ENCODE measurements around the gene CIPC.

Gene CIPC

GRCh38 chr14:77082356-77082755, 15.7 kb upstream of the CIPC start:
- Histone ChIP-seq H3K27me3 (ENCODE audit: insufficient read depth, low read length, poor library complexity) (no peaks in the 10 kb centered on the region), H3K79me2 (ENCODE audit: control insufficient read depth, insufficient read depth, low read length) (no peaks in the 10 kb centered on the region), H3K79me1 (ENCODE audit: low read length) (no peaks in the 10 kb centered on the region), H3K27ac (ENCODE audit: low read depth, low read length) (peak overlapping the region; percentile 4), H3K4ac (ENCODE audit: low read depth, low read length) (peak overlapping the region; percentile 73), H3K4me1 (ENCODE audit: control insufficient read depth, low read depth, low read length) (peaks cover 10% of the 10 kb centered on the region), H2BK5ac (ENCODE audit: low read length) (no peak overlapping the region), H3K36me3 (ENCODE audit: control insufficient read depth, insufficient read depth, low read length) (no peaks in the 10 kb centered on the region), H2BK120ac (ENCODE audit: low read depth, low read length) (peak overlapping the region; percentile 19), H4K5ac (ENCODE audit: low read length) (no peak overlapping the region), H2AK5ac (ENCODE audit: low read length) (no peak overlapping the region), H3K4me2 (ENCODE audit: low read length) (no peak overlapping the region), H3K9ac (ENCODE audit: low read length) (no peak overlapping the region), H3K18ac (ENCODE audit: low read length) (peak overlapping the region; percentile 6), H2BK15ac (replicated peaks; ENCODE audit: low read depth) (no peak overlapping the region), H3K23ac (ENCODE audit: low read length) (no peak overlapping the region), H3K56ac (ENCODE audit: low read length) (no peak overlapping the region), H4K8ac (ENCODE audit: low read depth, low read length) (no peak overlapping the region), H3K4me3 (ENCODE audit: low read length) (no peak overlapping the region)
- no CpG with 5 or more reads among the region's 3 CpGs for WGBS (ENCODE audit: extremely low coverage, insufficient coverage, low lambda C conversion rate)
- DNase-seq, result no peak

DNA sequence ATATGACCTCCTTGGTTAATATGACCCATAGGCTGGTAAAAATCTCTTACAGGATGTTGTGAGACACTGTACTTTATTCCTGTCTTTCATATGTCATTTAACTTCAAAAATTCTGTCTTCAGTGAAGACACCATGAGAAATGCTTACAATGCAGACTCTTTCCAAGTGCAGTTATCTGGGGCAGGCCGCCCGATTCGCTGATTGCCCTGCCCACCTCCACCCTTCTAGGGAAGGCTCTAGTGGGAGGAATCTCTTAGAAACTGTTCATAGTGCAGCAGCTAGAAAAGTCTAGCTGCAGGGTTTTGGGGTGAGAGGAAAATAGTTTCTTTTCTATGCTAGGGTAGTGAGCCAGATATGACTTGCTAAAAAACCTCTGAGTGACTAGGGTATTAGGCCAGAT, 15.0 kb upstream of the CIPC start:
- H3K18ac ChIP-seq (ENCODE audit: low read length), result peak overlapping the region; percentile 52
- WGBS (ENCODE audit: extremely low coverage, insufficient coverage, low lambda C conversion rate), result no CpG with 5 or more reads among the region's 3 CpGs

DNA sequence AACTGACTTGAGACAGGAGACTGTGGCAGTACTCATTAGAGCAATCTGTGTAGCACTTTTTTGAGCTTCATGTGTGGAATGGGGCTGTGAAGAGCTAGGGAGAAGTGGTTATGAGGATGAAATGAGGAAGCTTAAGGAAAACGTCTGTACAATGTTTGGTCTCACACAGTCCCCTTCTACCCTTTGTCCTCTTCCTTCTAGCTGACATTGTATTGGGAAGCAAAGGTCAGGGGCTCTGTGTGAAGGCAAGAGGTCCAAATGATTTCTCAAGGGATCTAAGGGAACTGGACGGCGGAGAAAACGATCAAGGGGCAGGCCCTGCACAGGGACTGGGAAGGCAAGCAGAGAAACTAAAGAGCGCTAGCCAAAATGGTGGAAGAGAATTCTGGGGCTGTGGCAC, 13.1 kb upstream of the CIPC start:
- Histone ChIP-seq H2BK5ac (ENCODE audit: low read length) (peak overlapping the region; percentile 92), H3K27ac (ENCODE audit: low read depth, low read length) (peak overlapping the region; percentile 96), H2BK120ac (ENCODE audit: low read depth, low read length) (peak overlapping the region; percentile 70), H4K8ac (ENCODE audit: low read depth, low read length) (no peak overlapping the region), H3K23ac (ENCODE audit: low read length) (peak overlapping the region; percentile 39), H3K36me3 (ENCODE audit: control insufficient read depth, insufficient read depth, low read length) (no peaks in the 10 kb centered on the region), H3K4me3 (ENCODE audit: low read length) (no peak overlapping the region), H3K27me3 (ENCODE audit: insufficient read depth, low read length, poor library complexity) (no peaks in the 10 kb centered on the region), H3K4me1 (ENCODE audit: control insufficient read depth, low read depth, low read length) (peaks cover 15% of the 10 kb centered on the region), H3K18ac (ENCODE audit: low read length) (peak overlapping the region; percentile 94), H3K9ac (ENCODE audit: low read length) (peak overlapping the region; percentile 29), H2BK15ac (replicated peaks; ENCODE audit: low read depth) (peak overlapping the region; percentile 4), H4K5ac (ENCODE audit: low read length) (peak overlapping the region; percentile 14), H3K56ac (ENCODE audit: low read length) (peak overlapping the region; percentile 73), H2AK5ac (ENCODE audit: low read length) (peak overlapping the region; percentile 1), H3K4ac (ENCODE audit: low read depth, low read length) (peak overlapping the region; percentile 63), H3K79me1 (ENCODE audit: low read length) (no peaks in the 10 kb centered on the region), H3K4me2 (ENCODE audit: low read length) (peak overlapping the region; percentile 4), H3K79me2 (ENCODE audit: control insufficient read depth, insufficient read depth, low read length) (no peaks in the 10 kb centered on the region)
- WGBS (ENCODE audit: extremely low coverage, insufficient coverage, low lambda C conversion rate), result no CpG with 5 or more reads among the region's 5 CpGs
- no peak for DNase-seq

More for the DNA sequence above, 15.0 kb upstream of the CIPC start:
- no peak overlapping the region for H3K4me2 ChIP-seq (ENCODE audit: low read length)
- no peak overlapping the region for H2AK5ac ChIP-seq (ENCODE audit: low read length)
- H3K36me3 ChIP-seq (ENCODE audit: control insufficient read depth, insufficient read depth, low read length), result no peaks in the 10 kb centered on the region
- no peak overlapping the region for H3K4me3 ChIP-seq (ENCODE audit: low read length)
- H2BK5ac ChIP-seq (ENCODE audit: low read length), result no peak overlapping the region
- peak overlapping the region; percentile 19 for H2BK120ac ChIP-seq (ENCODE audit: low read depth, low read length)
- no peaks in the 10 kb centered on the region for H3K79me2 ChIP-seq (ENCODE audit: control insufficient read depth, insufficient read depth, low read length)
- no peak overlapping the region for H3K23ac ChIP-seq (ENCODE audit: low read length)
- H3K27ac ChIP-seq (ENCODE audit: low read depth, low read length), result no peak overlapping the region
- H3K4me1 ChIP-seq (ENCODE audit: control insufficient read depth, low read depth, low read length), result peaks cover 10% of the 10 kb centered on the region
- peak overlapping the region; percentile 43 for H3K4ac ChIP-seq (ENCODE audit: low read depth, low read length)
- H4K8ac ChIP-seq (ENCODE audit: low read depth, low read length), result no peak overlapping the region
- no peak overlapping the region for H2BK15ac ChIP-seq (replicated peaks; ENCODE audit: low read depth)
- no peaks in the 10 kb centered on the region for H3K79me1 ChIP-seq (ENCODE audit: low read length)
- H3K56ac ChIP-seq (ENCODE audit: low read length), result peak overlapping the region; percentile 35
- H3K27me3 ChIP-seq (ENCODE audit: insufficient read depth, low read length, poor library complexity), result no peaks in the 10 kb centered on the region
- H3K9ac ChIP-seq (ENCODE audit: low read length), result no peak overlapping the region
- H4K5ac ChIP-seq (ENCODE audit: low read length), result no peak overlapping the region
- DNase-seq, result no peak

- H3K4me2 ChIP-seq (ENCODE audit: low read length), result peak overlapping the region; percentile 4
Observed at GRCh38 chr14:77085538-77085937, 12.5 kb upstream of the CIPC start.

DNA sequence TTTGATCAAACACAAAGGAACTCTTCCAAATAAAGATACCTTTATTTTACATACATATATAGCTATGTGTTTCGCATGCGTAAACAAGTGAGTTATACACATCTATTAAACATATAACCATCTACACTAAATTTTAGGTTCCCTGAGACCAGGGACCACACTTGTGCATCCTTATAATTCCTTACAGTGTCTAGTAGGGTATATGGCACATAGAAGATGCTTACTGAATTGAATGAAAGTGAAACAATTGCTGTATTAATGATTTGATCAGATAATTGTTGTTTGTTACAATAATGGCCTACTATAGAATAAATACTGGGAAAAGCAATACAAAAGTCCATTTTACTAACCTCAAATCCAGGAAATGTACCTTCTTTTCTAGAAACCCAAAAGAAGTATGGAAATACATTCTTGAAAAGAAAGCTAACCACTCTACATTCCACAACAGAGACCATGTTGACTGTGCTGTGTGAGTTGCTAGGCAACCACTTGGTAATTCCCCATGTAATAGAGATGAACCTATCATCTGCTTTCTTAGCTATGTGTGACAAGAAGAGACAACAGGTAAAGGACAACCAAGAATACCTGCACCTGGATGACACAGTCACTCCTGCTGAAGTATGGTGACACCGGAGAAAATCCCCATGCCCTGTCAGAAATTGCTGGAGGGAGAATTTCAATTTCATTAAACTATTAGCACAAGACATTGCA, 11.9 kb upstream of the CIPC start:
- DNase-seq, result peak; percentile 98
- 100% methylated on average over 2 of the region's 3 CpGs for WGBS (ENCODE audit: extremely low coverage, insufficient coverage, low lambda C conversion rate)
- Histone ChIP-seq H2BK5ac (ENCODE audit: low read length) (no peak overlapping the region), H3K79me2 (ENCODE audit: control insufficient read depth, insufficient read depth, low read length) (no peaks in the 10 kb centered on the region), H3K27me3 (ENCODE audit: insufficient read depth, low read length, poor library complexity) (no peaks in the 10 kb centered on the region), H4K5ac (ENCODE audit: low read length) (no peak overlapping the region), H3K27ac (ENCODE audit: low read depth, low read length) (peak overlapping the region; percentile 56), H3K79me1 (ENCODE audit: low read length) (no peaks in the 10 kb centered on the region), H3K4me1 (ENCODE audit: control insufficient read depth, low read depth, low read length) (peaks cover 15% of the 10 kb centered on the region), H3K4ac (ENCODE audit: low read depth, low read length) (no peak overlapping the region), H2BK15ac (replicated peaks; ENCODE audit: low read depth) (no peak overlapping the region), H3K23ac (ENCODE audit: low read length) (no peak overlapping the region), H2AK5ac (ENCODE audit: low read length) (no peak overlapping the region), H3K36me3 (ENCODE audit: control insufficient read depth, insufficient read depth, low read length) (no peaks in the 10 kb centered on the region), H3K9ac (ENCODE audit: low read length) (no peak overlapping the region), H3K4me3 (ENCODE audit: low read length) (no peak overlapping the region), H2BK120ac (ENCODE audit: low read depth, low read length) (no peak overlapping the region), H3K56ac (ENCODE audit: low read length) (no peak overlapping the region), H3K18ac (ENCODE audit: low read length) (peak overlapping the region; percentile 45), H3K4me2 (ENCODE audit: low read length) (no peak overlapping the region), H4K8ac (ENCODE audit: low read depth, low read length) (no peak overlapping the region)

More at GRCh38 chr14:77085538-77085937, 12.5 kb upstream of the CIPC start:
- H2AK5ac ChIP-seq (ENCODE audit: low read length), result no peak overlapping the region
- peak overlapping the region; percentile 14 for H4K5ac ChIP-seq (ENCODE audit: low read length)
- H3K4ac ChIP-seq (ENCODE audit: low read depth, low read length), result peak overlapping the region; percentile 63
- peak overlapping the region; percentile 94 for H3K18ac ChIP-seq (ENCODE audit: low read length)
- peak; percentile 99 for DNase-seq
- no peak overlapping the region for H3K23ac ChIP-seq (ENCODE audit: low read length)
- H2BK5ac ChIP-seq (ENCODE audit: low read length), result peak overlapping the region; percentile 92
- WGBS (ENCODE audit: extremely low coverage, insufficient coverage, low lambda C conversion rate), result no CpG with 5 or more reads among the region's 4 CpGs
- H3K79me1 ChIP-seq (ENCODE audit: low read length), result no peaks in the 10 kb centered on the region
- H3K56ac ChIP-seq (ENCODE audit: low read length), result peak overlapping the region; percentile 73
- H3K4me3 ChIP-seq (ENCODE audit: low read length), result no peak overlapping the region
- no peaks in the 10 kb centered on the region for H3K79me2 ChIP-seq (ENCODE audit: control insufficient read depth, insufficient read depth, low read length)
- H3K27me3 ChIP-seq (ENCODE audit: insufficient read depth, low read length, poor library complexity), result no peaks in the 10 kb centered on the region
- H3K4me1 ChIP-seq (ENCODE audit: control insufficient read depth, low read depth, low read length), result peaks cover 15% of the 10 kb centered on the region
- H3K9ac ChIP-seq (ENCODE audit: low read length), result peak overlapping the region; percentile 29
- H2BK15ac ChIP-seq (replicated peaks; ENCODE audit: low read depth), result no peak overlapping the region
- no peaks in the 10 kb centered on the region for H3K36me3 ChIP-seq (ENCODE audit: control insufficient read depth, insufficient read depth, low read length)
- H2BK120ac ChIP-seq (ENCODE audit: low read depth, low read length), result peak overlapping the region; percentile 70
- peak overlapping the region; percentile 96 for H3K27ac ChIP-seq (ENCODE audit: low read depth, low read length)
- no peak overlapping the region for H4K8ac ChIP-seq (ENCODE audit: low read depth, low read length)

Data from mesendoderm (in vitro differentiated cells).